ENCODE data around the gene RBP5. TPM values are rescaled to one million over a fixed set of nuclear protein-coding genes. Genes with fewer than 3 reads are reported as not detected.

Gene RBP5
- total and polyA plus RNA-seq, 8 donors: 0.73 to 7.8 (median 2.4) TPM

DNA sequence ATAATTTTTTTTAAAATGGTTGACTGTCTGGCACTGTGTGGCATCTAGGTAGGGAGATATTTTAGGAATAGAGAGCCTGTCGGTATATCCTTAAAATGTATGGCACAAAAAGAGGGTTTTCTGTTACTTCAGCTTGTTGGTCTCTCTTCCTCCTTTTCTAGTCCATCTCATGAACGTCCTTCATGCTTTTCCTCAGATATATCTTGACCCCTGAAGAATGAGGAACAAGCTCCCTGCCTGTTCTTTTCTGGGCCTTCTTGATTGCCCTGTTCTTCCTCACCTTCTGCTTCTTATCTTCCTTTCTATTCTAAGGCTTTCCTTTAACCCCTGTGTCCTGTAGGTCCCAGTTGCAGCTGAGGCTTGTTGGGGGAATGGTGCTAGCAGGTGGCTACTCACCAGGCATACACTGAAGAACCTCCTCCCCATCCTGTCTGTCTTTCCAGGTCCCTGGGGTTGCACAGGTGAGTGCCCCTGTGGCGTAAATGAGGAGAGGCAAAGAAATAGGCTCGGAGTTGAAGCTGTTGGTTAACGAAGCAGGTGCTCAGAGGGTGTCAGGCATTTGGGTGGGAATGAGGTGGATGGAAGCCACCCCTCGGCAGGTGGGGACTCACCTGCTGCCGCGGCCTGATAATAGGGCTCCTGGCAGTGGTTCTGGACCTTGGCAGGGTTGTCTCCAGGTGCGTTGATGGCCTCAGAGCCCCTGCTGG is 29.2 kb downstream of the RBP5 start:
- DNase-seq: peak in 1 of 6 donors; percentile 26
- 82 to 87% methylated on average over 9 of the region's 9 CpGs for WGBS, 2 donors
- Histone ChIP-seq H3K36me3 (peaks cover 0 to 13% (median 4%) of the 10 kb centered on the region in 3 donors), H3K27ac (no peak overlapping the region), H3K27me3 (no peaks in the 10 kb centered on the region), H3K9me3 (no peaks in the 10 kb centered on the region), H3K4me3 (no peak overlapping the region), H3K4me1 (no peaks in the 10 kb centered on the region)
- FAIRE-seq: no peak
- TF ChIP-seq, protein P1, sequence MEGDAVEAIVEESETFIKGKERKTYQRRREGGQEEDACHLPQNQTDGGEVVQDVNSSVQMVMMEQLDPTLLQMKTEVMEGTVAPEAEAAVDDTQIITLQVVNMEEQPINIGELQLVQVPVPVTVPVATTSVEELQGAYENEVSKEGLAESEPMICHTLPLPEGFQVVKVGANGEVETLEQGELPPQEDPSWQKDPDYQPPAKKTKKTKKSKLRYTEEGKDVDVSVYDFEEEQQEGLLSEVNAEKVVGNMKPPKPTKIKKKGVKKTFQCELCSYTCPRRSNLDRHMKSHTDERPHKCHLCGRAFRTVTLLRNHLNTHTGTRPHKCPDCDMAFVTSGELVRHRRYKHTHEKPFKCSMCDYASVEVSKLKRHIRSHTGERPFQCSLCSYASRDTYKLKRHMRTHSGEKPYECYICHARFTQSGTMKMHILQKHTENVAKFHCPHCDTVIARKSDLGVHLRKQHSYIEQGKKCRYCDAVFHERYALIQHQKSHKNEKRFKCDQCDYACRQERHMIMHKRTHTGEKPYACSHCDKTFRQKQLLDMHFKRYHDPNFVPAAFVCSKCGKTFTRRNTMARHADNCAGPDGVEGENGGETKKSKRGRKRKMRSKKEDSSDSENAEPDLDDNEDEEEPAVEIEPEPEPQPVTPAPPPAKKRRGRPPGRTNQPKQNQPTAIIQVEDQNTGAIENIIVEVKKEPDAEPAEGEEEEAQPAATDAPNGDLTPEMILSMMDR (IDR thresholded peaks at IDR 0.05): no peak
- intact Hi-C loops (cut with DNase I): loop anchor here in 1 of 3 donors (5.0 to 10.0 kb wide), 2 partner anchors 37 to 175 kb away; partner anchors contain the start of genes ATN1 and C1S
- ATAC-seq: no peak

DNA sequence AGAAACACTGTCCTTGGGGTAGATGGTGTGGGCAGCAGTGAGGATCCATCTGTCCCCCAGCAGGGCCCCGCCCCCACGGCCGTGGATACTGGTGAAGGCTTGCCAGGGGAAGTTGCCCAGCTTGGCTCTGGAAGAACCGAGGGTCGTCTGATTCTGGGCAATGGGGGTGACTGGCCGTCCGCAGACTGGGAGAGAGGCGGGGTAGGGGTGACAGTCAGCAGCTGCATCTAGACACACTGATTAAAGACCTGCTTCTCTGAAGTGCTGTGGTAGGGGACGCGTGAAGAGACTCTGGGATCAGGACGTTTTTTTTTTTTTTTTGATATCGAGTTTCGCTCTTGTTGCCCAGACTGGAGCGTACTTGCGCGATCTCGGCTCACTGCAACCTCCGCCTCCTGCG is 31.7 kb downstream of the RBP5 start:
- no peak for DNase-seq
- ATAC-seq: no peak
- Histone ChIP-seq H3K4me3 (no peak overlapping the region), H3K4me1 (peaks cover 0 to 2% (median 0%) of the 10 kb centered on the region in 3 donors), H3K27ac (no peak overlapping the region), H3K27me3 (no peaks in the 10 kb centered on the region), H3K9me3 (no peaks in the 10 kb centered on the region), H3K36me3 (peaks cover 0 to 13% (median 0%) of the 10 kb centered on the region in 3 donors)
- TF ChIP-seq, protein P1 (IDR thresholded peaks at IDR 0.05): no peak
- 75 to 81% methylated on average over 19 of the region's 19 CpGs for WGBS, 2 donors
- intact Hi-C loops (cut with DNase I): loop anchor here in 1 of 3 donors (5.0 to 10.0 kb wide), 2 partner anchors 35 to 172 kb away; partner anchors contain the start of genes ATN1 and C1S
- no peak for FAIRE-seq

DNA sequence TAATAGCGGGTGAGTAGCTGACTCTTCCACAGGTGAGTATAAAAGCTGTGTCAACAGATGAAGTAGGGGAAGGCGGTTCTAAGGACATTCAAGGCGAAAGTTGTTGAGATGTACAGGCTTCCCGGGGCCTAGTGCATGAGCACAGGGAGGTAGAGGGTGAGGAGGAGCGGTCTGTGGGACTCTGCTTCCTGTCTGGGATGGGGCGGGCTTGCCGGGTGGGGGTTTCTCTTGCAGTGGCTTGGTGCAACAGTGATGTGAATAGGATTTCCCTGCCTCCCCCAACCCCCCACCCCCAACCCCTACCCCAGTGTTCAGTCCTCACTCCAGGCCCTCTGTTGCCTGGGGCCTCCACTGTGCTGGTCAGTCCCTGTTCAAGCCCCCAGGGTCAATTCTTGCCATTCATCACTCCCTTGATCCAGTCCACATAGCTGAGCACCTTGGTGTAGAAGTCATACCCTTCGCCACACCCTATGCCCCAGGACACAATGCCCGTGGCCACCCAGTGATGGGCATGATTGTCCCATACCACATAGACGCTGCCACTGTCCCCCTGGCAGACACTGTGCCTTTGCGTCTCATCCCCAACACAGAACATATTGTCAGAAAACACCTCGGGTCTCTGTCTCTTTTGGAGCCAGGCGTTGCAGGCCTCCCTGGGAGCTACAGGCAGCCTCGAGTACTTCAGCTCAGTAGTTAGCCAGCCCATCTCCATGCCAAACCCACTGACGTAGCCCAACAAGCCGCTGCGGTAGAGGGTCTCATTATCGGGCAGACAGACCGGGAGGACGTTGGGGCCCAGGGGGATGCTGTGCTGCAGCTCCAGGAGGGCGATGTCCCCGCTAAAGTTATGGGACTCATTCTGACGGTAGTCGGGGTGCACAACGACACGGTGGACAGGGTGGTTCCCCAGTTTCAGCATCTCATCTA is 32.4 kb downstream of the RBP5 start:
- peaks cover 0 to 7% (median 0%) of the 10 kb centered on the region in 3 donors for H3K4me1 ChIP-seq
- ATAC-seq (peak in 1 of 4 donors; percentile 6), DNase-seq (no peak), FAIRE-seq (no peak)
- TF ChIP-seq, protein P1 (IDR thresholded peaks at IDR 0.05): no peak
- peaks cover 0 to 6% (median 0%) of the 10 kb centered on the region in 3 donors for H3K36me3 ChIP-seq
- H3K4me3 ChIP-seq: no peak overlapping the region
- no peaks in the 10 kb centered on the region for H3K27me3 ChIP-seq
- no peaks in the 10 kb centered on the region for H3K9me3 ChIP-seq
- H3K27ac ChIP-seq: no peak overlapping the region
- intact Hi-C loops (cut with DNase I): loop anchor here in 1 of 3 donors (5.0 to 10.0 kb wide), 2 partner anchors 34 to 171 kb away; partner anchors contain the start of genes ATN1 and C1S
- 66 to 77% methylated on average over 26 of the region's 26 CpGs for WGBS, 2 donors

DNA sequence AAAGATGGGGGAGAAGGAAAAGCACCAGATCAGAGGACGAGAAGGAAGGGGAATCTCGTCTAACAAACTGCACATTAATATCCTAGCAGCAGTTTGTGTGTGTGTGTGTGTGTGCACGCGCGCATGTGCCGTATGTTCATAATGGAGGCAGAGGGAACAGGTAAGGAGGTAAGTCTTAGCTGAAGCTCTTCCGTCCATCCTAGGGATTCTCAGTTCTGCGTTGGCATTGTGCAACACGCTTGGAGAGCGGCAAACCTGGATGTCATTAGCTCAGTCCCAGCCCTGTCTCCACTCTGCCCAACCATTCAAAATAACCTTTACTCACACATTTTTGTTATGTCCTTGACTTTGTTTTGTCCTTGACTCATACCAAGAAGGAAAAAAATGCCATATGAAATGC is 34.8 kb downstream of the RBP5 start:
- TF ChIP-seq, protein P1 (IDR thresholded peaks at IDR 0.05): no peak
- Histone ChIP-seq H3K4me1 (peaks cover 0 to 7% (median 0%) of the 10 kb centered on the region in 3 donors), H3K4me3 (no peak overlapping the region), H3K27me3 (no peaks in the 10 kb centered on the region), H3K36me3 (no peaks in the 10 kb centered on the region), H3K27ac (no peak overlapping the region), H3K9me3 (no peaks in the 10 kb centered on the region)
- 20 to 23% methylated on average over 10 of the region's 10 CpGs for WGBS, 2 donors
- ATAC-seq: peak; percentile 11 to 24 (median 20)
- intact Hi-C loops (cut with DNase I): loop anchor here in 1 of 3 donors (10.0 kb wide), 1 partner anchor 169 kb away; the partner anchor contains the start of gene ATN1
- no peak for DNase-seq
- no peak for FAIRE-seq

Measured in pancreas (tissue), 10 donors.